Endodermal cell (in vitro differentiated cells): ENCODE results near the gene HOXC6. TPM values are rescaled to one million over a fixed set of nuclear protein-coding genes. Genes with fewer than 3 reads are reported as not detected.

Source experiments
- DNase-seq: peaks from one replicate; pipeline ENCODE4 v3.0.0-alpha.2; 2017
- H3K27ac ChIP-seq: 2 replicates; pipeline ENCODE4 v1.5.1; 2013; ENCODE audit warnings: mild to moderate bottlenecking, low read depth, low read length, moderate library complexity
- H3K27me3 ChIP-seq: 2 replicates; pipeline ENCODE4 v1.6.1; 2013; ENCODE audit warnings: mild to moderate bottlenecking, low read length, moderate library complexity; ENCODE audit not compliant: insufficient read depth, control insufficient read depth, poor library complexity, severe bottlenecking
- H3K36me3 ChIP-seq: 2 replicates; pipeline ENCODE4 v1.7.0; 2013; ENCODE audit warnings: mild to moderate bottlenecking, low read length, moderate library complexity; ENCODE audit not compliant: control insufficient read depth, insufficient read depth
- H3K4me1 ChIP-seq: one replicate; pipeline ENCODE4 v1.7.0; 2013; ENCODE audit warnings: low read length; ENCODE audit not compliant: control insufficient read depth, insufficient read depth
- H3K4me3 ChIP-seq: 2 replicates; pipeline ENCODE4 v1.5.1; 2013; ENCODE audit warnings: mild to moderate bottlenecking, low read length, moderate library complexity
- H3K9ac ChIP-seq: 2 replicates; pipeline ENCODE4 v1.6.1; 2013; ENCODE audit warnings: mild to moderate bottlenecking, low read length, moderate library complexity; ENCODE audit not compliant: poor library complexity, severe bottlenecking; ENCODE audit errors: extremely low read depth
- H3K9me3 ChIP-seq: 2 replicates; pipeline ENCODE4 v1.6.1; 2013; ENCODE audit warnings: mild to moderate bottlenecking, low read length, moderate library complexity; ENCODE audit not compliant: control insufficient read depth
- H3K27ac Mint-ChIP-seq: 2 replicates; pipeline ENCODE4 v1.8.0; 2020; ENCODE audit warnings: mixed read lengths
- H3K27me3 Mint-ChIP-seq: 2 replicates; pipeline ENCODE4 v1.8.0; 2021; ENCODE audit warnings: mild to moderate bottlenecking, mixed read lengths; ENCODE audit not compliant: insufficient read depth
- H3K36me3 Mint-ChIP-seq: 2 replicates; pipeline ENCODE4 v1.8.0; 2020; ENCODE audit warnings: low read depth, mixed read lengths
- H3K4me1 Mint-ChIP-seq: 2 replicates; pipeline ENCODE4 v1.8.0; 2020; ENCODE audit warnings: mixed read lengths
- H3K4me3 Mint-ChIP-seq: 2 replicates; pipeline ENCODE4 v1.8.0; 2020; ENCODE audit warnings: mild to moderate bottlenecking, moderate library complexity, mixed read lengths
- H3K9me3 Mint-ChIP-seq: 2 replicates; pipeline ENCODE4 v1.8.0; 2020; ENCODE audit warnings: mild to moderate bottlenecking, mixed read lengths
- WGBS, 2 experiments: methylation state at CpG; one replicate each; pipeline versions ENCODE4 v1.1.5 to v1.1.7; 2013; ENCODE audit warnings: missing lambda C conversion rate in 2 of 2, mixed read lengths in 1 of 2; ENCODE audit not compliant: insufficient coverage in 1 of 2, insufficient read length in 1 of 2; 5-methylcytosine and 5-hydroxymethylcytosine counted together
- total RNA-seq, 2 donors: library from RNA; stranded (reverse); fragmentation: NEBNext Ultra II Directional in 1 of 2; extraction: Animal tissue kit (Norgen Biotek cat#: 25700) in 1 of 2; gene quantifications; 2 replicates in 1 of 2; 3 replicates in 1 of 2; pipeline ENCODE4 v1.2.1, GENCODE V29; 2021
- TF ChIP-seq, protein P1 (sequence below): fragments of 200-600 bp; sonication (generic); conservative IDR thresholded peaks from 2 replicates; pipeline ENCODE4 v1.5.0; 2021; ENCODE audit warnings: antibody characterized with exemption, mild to moderate bottlenecking

Gene HOXC6
- total RNA-seq, 2 donors from 2014 or later, result not detected

GRCh38 chr12:54050482-54050810, 22.2 kb downstream of the HOXC6 start:
- peaks cover 100% of the 10 kb centered on the region for H3K27me3 ChIP-seq
- WGBS, 2 experiments, result 4 to 14% methylated on average over 1 to 2 of the region's 2 CpGs
- H3K4me1 Mint-ChIP-seq, result peaks cover 7% of the 10 kb centered on the region

DNA sequence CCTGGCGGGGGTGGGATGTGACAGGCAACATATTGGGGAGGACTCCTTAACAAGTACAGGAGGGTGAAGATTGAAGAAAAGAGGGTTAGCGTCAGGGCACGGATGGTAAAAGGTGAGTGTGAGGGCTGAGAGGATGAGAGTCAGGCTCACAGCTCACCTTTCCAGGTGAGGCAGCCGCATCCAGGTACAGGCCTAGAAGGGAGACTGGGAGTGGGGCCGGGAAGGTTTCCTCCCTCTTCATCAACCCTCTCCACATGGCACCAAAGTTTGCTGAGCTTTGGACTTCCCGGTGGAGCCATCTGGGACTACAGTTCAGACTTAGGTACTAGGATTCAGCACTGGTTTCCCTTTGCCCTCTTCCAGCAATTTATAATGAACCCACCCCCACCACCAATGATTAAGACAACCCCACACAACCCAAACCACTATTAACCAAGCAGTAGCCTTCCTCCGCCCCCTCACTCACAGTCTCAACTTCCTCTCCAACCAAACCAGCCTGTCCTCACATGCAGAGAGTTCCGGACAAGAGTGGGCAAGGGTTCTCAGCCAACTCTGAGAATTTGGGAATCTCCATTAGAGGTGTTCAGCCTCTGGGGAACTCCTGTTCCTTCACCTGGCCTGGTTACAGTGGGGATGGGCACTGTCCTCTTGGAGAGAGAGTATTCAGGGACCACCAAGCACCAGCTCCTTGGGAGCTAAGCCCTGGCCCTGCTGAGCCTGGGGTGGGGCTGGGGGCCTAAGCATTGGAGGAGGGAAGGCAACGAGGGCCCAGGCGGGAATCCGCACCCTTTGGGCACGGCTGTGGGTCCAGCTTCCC, 23.0 kb downstream of the HOXC6 start:
- WGBS, 2 experiments, result 14 to 16% methylated on average over 4 to 12 of the region's 12 CpGs
- peak; percentile 65 for DNase-seq
- Histone ChIP-seq H3K27me3 (peaks cover 100% of the 10 kb centered on the region), H3K4me1 (no peaks in the 10 kb centered on the region), H3K27ac (no peak overlapping the region), H3K9me3 (no peaks in the 10 kb centered on the region), H3K4me3 (no peak overlapping the region), H3K36me3 (no peaks in the 10 kb centered on the region), H3K9ac (no peak overlapping the region)
- TF ChIP-seq, protein P1, sequence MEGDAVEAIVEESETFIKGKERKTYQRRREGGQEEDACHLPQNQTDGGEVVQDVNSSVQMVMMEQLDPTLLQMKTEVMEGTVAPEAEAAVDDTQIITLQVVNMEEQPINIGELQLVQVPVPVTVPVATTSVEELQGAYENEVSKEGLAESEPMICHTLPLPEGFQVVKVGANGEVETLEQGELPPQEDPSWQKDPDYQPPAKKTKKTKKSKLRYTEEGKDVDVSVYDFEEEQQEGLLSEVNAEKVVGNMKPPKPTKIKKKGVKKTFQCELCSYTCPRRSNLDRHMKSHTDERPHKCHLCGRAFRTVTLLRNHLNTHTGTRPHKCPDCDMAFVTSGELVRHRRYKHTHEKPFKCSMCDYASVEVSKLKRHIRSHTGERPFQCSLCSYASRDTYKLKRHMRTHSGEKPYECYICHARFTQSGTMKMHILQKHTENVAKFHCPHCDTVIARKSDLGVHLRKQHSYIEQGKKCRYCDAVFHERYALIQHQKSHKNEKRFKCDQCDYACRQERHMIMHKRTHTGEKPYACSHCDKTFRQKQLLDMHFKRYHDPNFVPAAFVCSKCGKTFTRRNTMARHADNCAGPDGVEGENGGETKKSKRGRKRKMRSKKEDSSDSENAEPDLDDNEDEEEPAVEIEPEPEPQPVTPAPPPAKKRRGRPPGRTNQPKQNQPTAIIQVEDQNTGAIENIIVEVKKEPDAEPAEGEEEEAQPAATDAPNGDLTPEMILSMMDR, result no peak
- no peaks in the 10 kb centered on the region for H3K9me3 Mint-ChIP-seq
- H3K36me3 Mint-ChIP-seq, result no peaks in the 10 kb centered on the region
- no peak overlapping the region for H3K27ac Mint-ChIP-seq
- peaks cover 100% of the 10 kb centered on the region for H3K27me3 Mint-ChIP-seq
- peaks cover 7% of the 10 kb centered on the region for H3K4me1 Mint-ChIP-seq
- no peak overlapping the region for H3K4me3 Mint-ChIP-seq

More at GRCh38 chr12:54050482-54050810, 22.2 kb downstream of the HOXC6 start:
- Mint-ChIP-seq H3K9me3 (no peaks in the 10 kb centered on the region), H3K4me3 (no peak overlapping the region), H3K27me3 (peaks cover 100% of the 10 kb centered on the region), H3K27ac (no peak overlapping the region), H3K36me3 (no peaks in the 10 kb centered on the region)
- Histone ChIP-seq H3K4me1 (no peaks in the 10 kb centered on the region), H3K27ac (no peak overlapping the region), H3K36me3 (no peaks in the 10 kb centered on the region), H3K4me3 (no peak overlapping the region), H3K9me3 (no peaks in the 10 kb centered on the region), H3K9ac (no peak overlapping the region)
- TF ChIP-seq, protein P1, result no peak
- DNase-seq, result no peak

- Histone ChIP-seq H3K36me3 (no peaks in the 10 kb centered on the region), H3K9me3 (no peaks in the 10 kb centered on the region), H3K4me3 (no peak overlapping the region), H3K27ac (no peak overlapping the region), H3K9ac (no peak overlapping the region), H3K4me1 (no peaks in the 10 kb centered on the region), H3K27me3 (peaks cover 100% of the 10 kb centered on the region)
- H3K27me3 Mint-ChIP-seq, result peaks cover 100% of the 10 kb centered on the region
- peaks cover 5% of the 10 kb centered on the region for H3K4me1 Mint-ChIP-seq
- 5 to 6% methylated on average over 10 to 24 of the region's 24 CpGs for WGBS, 2 experiments
- H3K4me3 Mint-ChIP-seq, result no peak overlapping the region
- TF ChIP-seq, protein P1, result no peak
- H3K27ac Mint-ChIP-seq, result no peak overlapping the region
- DNase-seq, result no peak
- no peaks in the 10 kb centered on the region for H3K36me3 Mint-ChIP-seq
- no peaks in the 10 kb centered on the region for H3K9me3 Mint-ChIP-seq
These were observed 23.7 kb downstream of the HOXC6 start for GRCh38 chr12:54051874-54052437.
